ENCODE measurements around the gene ITPR1. TPM values are rescaled to one million over a fixed set of nuclear protein-coding genes. Genes with fewer than 3 reads are reported as not detected.
"Not testable (repeated sequence)": the region's sequence is repeated elsewhere in the genome, so short reads cannot be mapped to it uniquely, and the experiment has no call there.

The ITPR1 gene
- total and polyA plus RNA-seq, 11 donors, result 8.9 to 55.8 (median 19.9) TPM

- Histone ChIP-seq H3K4me3 (no peak overlapping the region), H3K36me3 (peaks cover 0 to 68% (median 29%) of the 10 kb centered on the region in 9 donors), H3K27ac (no peak overlapping the region), H3K4me1 (peaks cover 0 to 4% (median 0%) of the 10 kb centered on the region in 12 donors), H3K27me3 (no peaks in the 10 kb centered on the region), H3K9me3 (no peaks in the 10 kb centered on the region)
- no peak for DNase-seq
- no peak for TF ChIP-seq CTCF (IDR thresholded peaks at IDR 0.05)
- TF ChIP-seq POLR2A (IDR thresholded peaks at IDR 0.05), result no peak
- ATAC-seq, result no peak
- 64 to 73% (median 69%) methylated on average over 5 of the region's 5 CpGs for WGBS, 4 donors
- intact Hi-C loops (cut with DNase I), result no loop called here
These were observed 43.9 kb upstream of the ITPR1 start for GRCh38 chr3:4449043-4449805.

- no peak for ATAC-seq
These were observed 39.0 kb upstream of the ITPR1 start for GRCh38 chr3:4454142-4454541.

GRCh38 chr3:4456780-4457179 lies 36.4 kb upstream of the ITPR1 start:
- DNase-seq; intact Hi-C loops (cut with DNase I); H3K36me3 ChIP-seq; H3K4me1 ChIP-seq; H3K27ac ChIP-seq; ATAC-seq; H3K4me3 ChIP-seq; H3K27me3 ChIP-seq; H3K9me3 ChIP-seq: not testable (repeated sequence)
- 91 to 95% (median 92%) methylated on average over 14 of the region's 14 CpGs for WGBS, 4 donors

More at GRCh38 chr3:4454142-4454541, 39.0 kb upstream of the ITPR1 start:
- TF ChIP-seq POLR2A (IDR thresholded peaks at IDR 0.05) (no peak), CTCF (IDR thresholded peaks at IDR 0.05) (no peak)
- intact Hi-C loops (cut with DNase I), result loop anchor here in 1 of 10 donors (2.0 kb wide), 1 partner anchor 15 kb away; no protein-coding TSS in a partner anchor
- Histone ChIP-seq H3K27ac (no peak overlapping the region), H3K27me3 (no peaks in the 10 kb centered on the region), H3K4me3 (no peak overlapping the region), H3K4me1 (peaks cover 0 to 4% (median 0%) of the 10 kb centered on the region in 12 donors), H3K9me3 (no peaks in the 10 kb centered on the region), H3K36me3 (peaks cover 0 to 31% (median 7%) of the 10 kb centered on the region in 9 donors)
- no peak for DNase-seq

GRCh38 chr3:4458961-4459360 lies 34.2 kb upstream of the ITPR1 start:
- H3K9me3 ChIP-seq, result no peaks in the 10 kb centered on the region
- intact Hi-C loops (cut with DNase I), result no loop called here
- no peak overlapping the region for H3K27ac ChIP-seq
- DNase-seq (no peak), ATAC-seq (no peak)
- H3K36me3 ChIP-seq, result no peaks in the 10 kb centered on the region
- no peak overlapping the region for H3K4me3 ChIP-seq
- WGBS, 4 donors, result 89 to 95% (median 94%) methylated on average over 3 of the region's 3 CpGs
- TF ChIP-seq CTCF (IDR thresholded peaks at IDR 0.05) (no peak), POLR2A (IDR thresholded peaks at IDR 0.05) (no peak)
- peaks cover 0 to 14% (median 3%) of the 10 kb centered on the region in 12 donors for H3K4me1 ChIP-seq
- no peaks in the 10 kb centered on the region for H3K27me3 ChIP-seq

All from heart left ventricle (tissue), 16 donors.